Measurements from ENCODE around the gene LUC7L2. TPM values are rescaled to one million over a fixed set of nuclear protein-coding genes. Genes with fewer than 3 reads are reported as not detected.

LUC7L2 gene
- total and polyA plus RNA-seq, 9 of the 15 experiments (the other 6 are each of a cell fraction or from before 2014, with no cell fraction given), result 56.1 to 207 (median 141) TPM

DNA sequence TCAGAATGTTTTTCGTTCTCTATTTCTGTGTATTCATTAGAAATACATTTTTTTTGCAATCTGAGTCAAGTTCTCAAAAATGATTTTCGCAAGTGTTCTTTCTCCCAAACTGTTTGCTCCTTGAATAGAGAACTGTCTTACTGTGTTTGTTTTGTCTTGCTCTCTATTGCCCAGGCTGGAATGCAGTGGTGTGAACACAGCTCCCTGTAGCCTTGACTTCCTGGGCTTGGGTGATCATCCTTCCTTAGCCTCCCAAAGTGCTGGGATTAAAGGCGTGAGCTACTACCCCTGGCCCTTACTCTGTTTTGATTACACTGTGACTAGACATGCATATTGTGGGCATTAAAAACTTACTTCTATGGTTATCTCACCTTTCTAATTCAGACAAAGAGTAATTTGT lies 56.7 kb downstream of the LUC7L2 start:
- TF ChIP-seq, protein P1, sequence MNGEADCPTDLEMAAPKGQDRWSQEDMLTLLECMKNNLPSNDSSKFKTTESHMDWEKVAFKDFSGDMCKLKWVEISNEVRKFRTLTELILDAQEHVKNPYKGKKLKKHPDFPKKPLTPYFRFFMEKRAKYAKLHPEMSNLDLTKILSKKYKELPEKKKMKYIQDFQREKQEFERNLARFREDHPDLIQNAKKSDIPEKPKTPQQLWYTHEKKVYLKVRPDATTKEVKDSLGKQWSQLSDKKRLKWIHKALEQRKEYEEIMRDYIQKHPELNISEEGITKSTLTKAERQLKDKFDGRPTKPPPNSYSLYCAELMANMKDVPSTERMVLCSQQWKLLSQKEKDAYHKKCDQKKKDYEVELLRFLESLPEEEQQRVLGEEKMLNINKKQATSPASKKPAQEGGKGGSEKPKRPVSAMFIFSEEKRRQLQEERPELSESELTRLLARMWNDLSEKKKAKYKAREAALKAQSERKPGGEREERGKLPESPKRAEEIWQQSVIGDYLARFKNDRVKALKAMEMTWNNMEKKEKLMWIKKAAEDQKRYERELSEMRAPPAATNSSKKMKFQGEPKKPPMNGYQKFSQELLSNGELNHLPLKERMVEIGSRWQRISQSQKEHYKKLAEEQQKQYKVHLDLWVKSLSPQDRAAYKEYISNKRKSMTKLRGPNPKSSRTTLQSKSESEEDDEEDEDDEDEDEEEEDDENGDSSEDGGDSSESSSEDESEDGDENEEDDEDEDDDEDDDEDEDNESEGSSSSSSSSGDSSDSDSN (IDR thresholded peaks at IDR 0.05; ENCODE audit: borderline replicate concordance in 1 of 2, low read depth in 2 of 2, low read length in 2 of 2), result no peak
- TF ChIP-seq, protein P2, sequence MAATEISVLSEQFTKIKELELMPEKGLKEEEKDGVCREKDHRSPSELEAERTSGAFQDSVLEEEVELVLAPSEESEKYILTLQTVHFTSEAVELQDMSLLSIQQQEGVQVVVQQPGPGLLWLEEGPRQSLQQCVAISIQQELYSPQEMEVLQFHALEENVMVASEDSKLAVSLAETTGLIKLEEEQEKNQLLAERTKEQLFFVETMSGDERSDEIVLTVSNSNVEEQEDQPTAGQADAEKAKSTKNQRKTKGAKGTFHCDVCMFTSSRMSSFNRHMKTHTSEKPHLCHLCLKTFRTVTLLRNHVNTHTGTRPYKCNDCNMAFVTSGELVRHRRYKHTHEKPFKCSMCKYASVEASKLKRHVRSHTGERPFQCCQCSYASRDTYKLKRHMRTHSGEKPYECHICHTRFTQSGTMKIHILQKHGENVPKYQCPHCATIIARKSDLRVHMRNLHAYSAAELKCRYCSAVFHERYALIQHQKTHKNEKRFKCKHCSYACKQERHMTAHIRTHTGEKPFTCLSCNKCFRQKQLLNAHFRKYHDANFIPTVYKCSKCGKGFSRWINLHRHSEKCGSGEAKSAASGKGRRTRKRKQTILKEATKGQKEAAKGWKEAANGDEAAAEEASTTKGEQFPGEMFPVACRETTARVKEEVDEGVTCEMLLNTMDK (IDR thresholded peaks at IDR 0.05; ENCODE audit: borderline replicate concordance, insufficient read depth, low read depth, low read length, poor library complexity, severe bottlenecking), result no peak
- no peak for TF ChIP-seq HMG20B (CRISPR knock-in tag; IDR thresholded peaks at IDR 0.05)
- no peak for TF ChIP-seq TEAD2 (tag; IDR thresholded peaks at IDR 0.05)
- no peak for TF ChIP-seq SMARCA4 (IDR thresholded peaks at IDR 0.05)
- TF ChIP-seq MXI1 (IDR thresholded peaks at IDR 0.05; ENCODE audit: low read depth, low read length), result no peak
- TF ChIP-seq HDAC1 (IDR thresholded peaks at IDR 0.05), result no peak
- no peak for TF ChIP-seq MEF2A (IDR thresholded peaks at IDR 0.05; ENCODE audit: control insufficient read depth, low read depth, low read length)
- TF ChIP-seq LARP7 (IDR thresholded peaks at IDR 0.05), result no peak
- TF ChIP-seq HCFC1 (IDR thresholded peaks at IDR 0.05; ENCODE audit: low read depth, low read length), result no peak
- TF ChIP-seq NR1H2 (CRISPR knock-in tag; IDR thresholded peaks at IDR 0.05), result no peak
- TF ChIP-seq PHTF2 (CRISPR knock-in tag; IDR thresholded peaks at IDR 0.05), result no peak
- TF ChIP-seq, protein P3, sequence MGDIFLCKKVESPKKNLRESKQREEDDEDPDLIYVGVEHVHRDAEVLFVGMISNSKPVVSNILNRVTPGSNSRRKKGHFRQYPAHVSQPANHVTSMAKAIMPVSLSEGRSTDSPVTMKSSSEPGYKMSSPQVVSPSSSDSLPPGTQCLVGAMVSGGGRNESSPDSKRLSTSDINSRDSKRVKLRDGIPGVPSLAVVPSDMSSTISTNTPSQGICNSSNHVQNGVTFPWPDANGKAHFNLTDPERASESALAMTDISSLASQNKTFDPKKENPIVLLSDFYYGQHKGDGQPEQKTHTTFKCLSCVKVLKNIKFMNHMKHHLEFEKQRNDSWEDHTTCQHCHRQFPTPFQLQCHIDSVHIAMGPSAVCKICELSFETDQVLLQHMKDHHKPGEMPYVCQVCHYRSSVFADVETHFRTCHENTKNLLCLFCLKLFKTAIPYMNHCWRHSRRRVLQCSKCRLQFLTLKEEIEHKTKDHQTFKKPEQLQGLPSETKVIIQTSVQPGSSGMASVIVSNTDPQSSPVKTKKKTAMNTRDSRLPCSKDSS (IDR thresholded peaks at IDR 0.05; ENCODE audit: low read depth, partially characterized antibody), result no peak
- Histone ChIP-seq H3K9me1 (ENCODE audit: control insufficient read depth, insufficient read depth, low read length) (no peaks in the 10 kb centered on the region), H3K4me2 (ENCODE audit: insufficient read depth, low read length) (no peak overlapping the region), H3K36me3 (ENCODE audit: control insufficient read depth, insufficient read depth, low read length) (peaks cover 97% of the 10 kb centered on the region), H2AFZ (ENCODE audit: low read depth, low read length) (no peak overlapping the region), H3K4me1 (replicated peaks in 1 of 2; ENCODE audit: control insufficient read depth in 2 of 2, insufficient read depth in 2 of 2, low read length in 2 of 2) (no peaks in the 10 kb centered on the region), H3K27ac (ENCODE audit: extremely low read depth, low read depth, low read length) (no peak overlapping the region), H3K27me3 (ENCODE audit: control insufficient read depth in 2 of 2, insufficient read depth in 2 of 2, low read length in 2 of 2) (no peaks in the 10 kb centered on the region), H3K9ac (ENCODE audit: insufficient read depth in 1 of 2, low read depth in 2 of 2, low read length in 2 of 2) (no peak overlapping the region), H3K9me3 (replicated peaks; ENCODE audit: control insufficient read depth, insufficient read depth, low read depth, low read length) (no peaks in the 10 kb centered on the region), H3K4me3 (no peak overlapping the region), H4K20me1 (replicated peaks; ENCODE audit: control insufficient read depth, insufficient read depth, low read length) (no peaks in the 10 kb centered on the region), H3K79me2 (ENCODE audit: control insufficient read depth, insufficient read depth, low read length) (no peaks in the 10 kb centered on the region; the same call in 2 of the 3 replicates)
- ChIA-PET CTCF (ENCODE audit: low intra/inter-chr PET ratio) (no interaction called here), POLR2A (interaction anchor here (1.2 to 1.3 kb wide), 4 partner anchors 9 to 26 kb away, joined by 3 to 4 read pairs (median 3); no protein-coding TSS in a partner anchor)
- ATAC-seq (no peak), FAIRE-seq (no peak), DNase-seq (ENCODE audit: extremely low read depth in 1 of 4, low spot score in 3 of 4) (no peak)
- no TSS peak for BruUV-seq (replicated peaks)
- intact Hi-C loops (cut with micrococcal nuclease) (no loop called here), in situ Hi-C loops (cut with MboI) (no loop called here)
- WGBS (ENCODE audit: insufficient coverage, low coverage, missing lambda C conversion rate), result 100% methylated on average over 3 of the region's 3 CpGs
